Sigmoid colon (tissue), 7 donors: ENCODE results near the gene CHI3L2. TPM values are rescaled to one million over a fixed set of nuclear protein-coding genes. Genes with fewer than 3 reads are reported as not detected.

Experiments used
- DNase-seq: peaks from one replicate; pipeline ENCODE4 v3.0.0-alpha.2; 2019
- H3K27ac ChIP-seq, 4 donors: fragments of 200-600 bp; sonication (generic); one replicate each; pipeline ENCODE4 v1.5.1; 2016 to 2019; ENCODE audit warnings: mild to moderate bottlenecking in 1 of 4
- H3K27me3 ChIP-seq, 3 donors: fragments of 200-600 bp; sonication (generic); one replicate each; pipeline ENCODE4 v1.5.1; 2019; ENCODE audit warnings: mild to moderate bottlenecking in 1 of 3
- H3K36me3 ChIP-seq, 4 donors: fragments of 200-600 bp; sonication (generic); one replicate each; pipeline ENCODE4 v1.5.1; 2016 to 2019
- H3K4me1 ChIP-seq, 4 donors: fragments of 200-600 bp; sonication (generic); one replicate each; pipeline ENCODE4 v1.5.1; 2017 to 2019
- H3K4me3 ChIP-seq, 4 donors: fragments of 200-600 bp; sonication (generic); one replicate each; pipeline ENCODE4 v1.5.1; 2017 to 2019; ENCODE audit warnings: mild to moderate bottlenecking in 2 of 4, moderate library complexity in 1 of 4
- H3K9me3 ChIP-seq, 4 donors: fragments of 200-600 bp in 3 of 4; sonication (generic) in 3 of 4; one replicate each; pipeline versions ENCODE4 v1.5.1 to v1.6.1; 2013 to 2019
- CTCF ChIP-seq, 4 experiments: fragments of 450-650 bp in 3 of 4; fragments of 200-600 bp in 1 of 4; IDR thresholded peaks; one replicate each; pipeline ENCODE4 v1.5.1; 2016 to 2019; ENCODE audit warnings: antibody characterized with exemption in 4 of 4, mild to moderate bottlenecking in 3 of 4, moderate library complexity in 2 of 4
- EP300 ChIP-seq, 4 donors: sonication (generic); formaldehyde crosslinking; IDR thresholded peaks; one replicate each; pipeline ENCODE4 v1.6.1; 2017; ENCODE audit warnings: antibody characterized with exemption in 4 of 4
- POLR2A ChIP-seq, 2 donors: fragments of 450-650 bp; IDR thresholded peaks; one replicate each; pipeline ENCODE4 v1.6.1; 2016; ENCODE audit warnings: antibody characterized with exemption in 2 of 2, mild to moderate bottlenecking in 2 of 2, moderate library complexity in 2 of 2
- POLR2AphosphoS5 ChIP-seq, 4 donors: sonication (generic); formaldehyde crosslinking; IDR thresholded peaks; one replicate each; pipeline ENCODE4 v1.6.1; 2017; ENCODE audit warnings: antibody characterized with exemption in 4 of 4
- WGBS, 2 donors: extraction: QIAGEN DNeasy Blood & Tissue Kit; methylation state at CpG; one replicate each; pipeline ENCODE4 v1.1.7; 2013; 5-methylcytosine and 5-hydroxymethylcytosine counted together
- intact Hi-C: fragments of 100-400 bp; cut with DNase I; formaldehyde crosslinking; loops from one replicate; pipeline ENCODE4 v1.15.1; 2023
- polyA plus RNA-seq, 3 donors: library from polyadenylated mRNA; stranded (reverse); fragments of 200-250 nt; gene quantifications; one replicate each; pipeline ENCODE4 v1.2.3, GENCODE V29; 2013
- total RNA-seq, 4 donors: library from RNA; depleted of rRNA; stranded (reverse); fragments of >200 nt; gene quantifications; one replicate each; pipeline ENCODE4 v1.1.0, GENCODE V29; 2016
- donor health status: healthy with polysubstance abuse.
- donor health status: Bipolar disorder and iron deficiency.
- donor health status: healthy.

Gene CHI3L2
- total and polyA plus RNA-seq, 7 donors = 0.71 to 11.0 (median 2.2) TPM; not detected in 3

GRCh38 chr1:111204201-111204982, 23.1 kb upstream of the CHI3L2 start:
- H3K4me3 ChIP-seq = peak overlapping the region; percentile 38 to 63 (median 58)
- H3K9me3 ChIP-seq = no peaks in the 10 kb centered on the region
- H3K27ac ChIP-seq = peak overlapping the region; percentile 48 to 75 (median 62)
- TF ChIP-seq EP300 (IDR thresholded peaks at IDR 0.05) (no peak), POLR2A (IDR thresholded peaks at IDR 0.05) (peak in 1 of 2 donors; percentile 23), POLR2AphosphoS5 (IDR thresholded peaks at IDR 0.05) (peak in 1 of 4 donors; percentile 45)
- no peak for DNase-seq
- intact Hi-C loops = no loop called here
- no peaks in the 10 kb centered on the region for H3K36me3 ChIP-seq
- H3K4me1 ChIP-seq = peaks cover 0 to 15% (median 13%) of the 10 kb centered on the region in 4 donors
- peaks cover 15 to 46% (median 18%) of the 10 kb centered on the region in 3 donors for H3K27me3 ChIP-seq
- WGBS, 2 donors = 2 to 4% methylated on average over 61 of the region's 61 CpGs

- 57 to 60% methylated on average over 9 of the region's 9 CpGs for WGBS, 2 donors
- Histone ChIP-seq H3K4me3 (no peak overlapping the region), H3K27ac (peak overlapping the region in 1 of 4 donors; percentile 55), H3K36me3 (no peaks in the 10 kb centered on the region), H3K9me3 (no peaks in the 10 kb centered on the region), H3K4me1 (peaks cover 0 to 15% (median 13%) of the 10 kb centered on the region in 4 donors), H3K27me3 (peaks cover 15 to 43% (median 18%) of the 10 kb centered on the region in 3 donors)
- DNase-seq = no peak
- intact Hi-C loops = no loop called here
- TF ChIP-seq POLR2A (IDR thresholded peaks at IDR 0.05) (no peak), EP300 (IDR thresholded peaks at IDR 0.05) (no peak), POLR2AphosphoS5 (IDR thresholded peaks at IDR 0.05) (no peak), CTCF (IDR thresholded peaks at IDR 0.05) (no peak)
Measured at GRCh38 chr1:111204983-111205713, 22.4 kb upstream of the CHI3L2 start.

- TF ChIP-seq EP300 (IDR thresholded peaks at IDR 0.05) = no peak
- no peak for TF ChIP-seq POLR2A (IDR thresholded peaks at IDR 0.05)
- no peak for TF ChIP-seq POLR2AphosphoS5 (IDR thresholded peaks at IDR 0.05)
- TF ChIP-seq CTCF (IDR thresholded peaks at IDR 0.05) = no peak
Measured at GRCh38 chr1:111205714-111206050, 21.8 kb upstream of the CHI3L2 start.

GRCh38 chr1:111208921-111209320, 18.6 kb upstream of the CHI3L2 start:
- H3K36me3 ChIP-seq = no peaks in the 10 kb centered on the region
- 17 to 51% methylated on average over 1 of the region's 1 CpG for WGBS, 2 donors
- H3K4me3 ChIP-seq = no peak overlapping the region
- no peak for DNase-seq
- intact Hi-C loops = no loop called here
- TF ChIP-seq CTCF (IDR thresholded peaks at IDR 0.05) (no peak), POLR2AphosphoS5 (IDR thresholded peaks at IDR 0.05) (no peak), EP300 (IDR thresholded peaks at IDR 0.05) (no peak), POLR2A (IDR thresholded peaks at IDR 0.05) (no peak)
- H3K27ac ChIP-seq = no peak overlapping the region
- H3K9me3 ChIP-seq = no peaks in the 10 kb centered on the region
- peaks cover 7 to 20% (median 13%) of the 10 kb centered on the region in 3 donors for H3K27me3 ChIP-seq
- H3K4me1 ChIP-seq = peaks cover 0 to 10% (median 8%) of the 10 kb centered on the region in 4 donors

More at GRCh38 chr1:111205714-111206050, 21.8 kb upstream of the CHI3L2 start:
- Histone ChIP-seq H3K9me3 (no peaks in the 10 kb centered on the region), H3K27me3 (peaks cover 15 to 43% (median 18%) of the 10 kb centered on the region in 3 donors), H3K4me1 (peaks cover 0 to 15% (median 13%) of the 10 kb centered on the region in 4 donors), H3K27ac (no peak overlapping the region), H3K4me3 (no peak overlapping the region), H3K36me3 (no peaks in the 10 kb centered on the region)
- no peak for DNase-seq
- 45 to 67% methylated on average over 2 of the region's 2 CpGs for WGBS, 2 donors
- intact Hi-C loops = no loop called here

- no peaks in the 10 kb centered on the region for H3K9me3 ChIP-seq
- H3K27me3 ChIP-seq = peaks cover under 1 to 13% (median 7%) of the 10 kb centered on the region in 3 donors
- no peak for TF ChIP-seq CTCF (IDR thresholded peaks at IDR 0.05)
- no peak for TF ChIP-seq POLR2A (IDR thresholded peaks at IDR 0.05)
- TF ChIP-seq POLR2AphosphoS5 (IDR thresholded peaks at IDR 0.05) = no peak
- no peak for TF ChIP-seq EP300 (IDR thresholded peaks at IDR 0.05)
- no peak for DNase-seq
- no peaks in the 10 kb centered on the region for H3K36me3 ChIP-seq
- intact Hi-C loops = no loop called here
- no peak overlapping the region for H3K27ac ChIP-seq
- WGBS, 2 donors = 81 to 90% methylated on average over 4 of the region's 4 CpGs
- no peak overlapping the region for H3K4me3 ChIP-seq
- peaks cover 0 to 3% (median under 1%) of the 10 kb centered on the region in 4 donors for H3K4me1 ChIP-seq
Measured at GRCh38 chr1:111209622-111210021, 17.9 kb upstream of the CHI3L2 start.
